CD8-positive, alpha-beta memory T cell (primary cell): ENCODE measurements around the gene RERE. TPM values are rescaled to one million over a fixed set of nuclear protein-coding genes. Genes with fewer than 3 reads are reported as not detected.

Source experiments
- CTCF ChIA-PET: fragments of 350-600 bp; sonication (Branson Sonifier 250); formaldehyde crosslinking; loops from one replicate; lab custom pipeline; 2021; ENCODE audit warnings: antibody characterized with exemption; lab: Charles Lee
- POLR2A ChIA-PET: fragments of 350-600 bp; sonication (Branson Sonifier 250); formaldehyde crosslinking; loops from one replicate; lab custom pipeline; 2021; ENCODE audit warnings: antibody characterized with exemption; lab: Charles Lee
- DNase-seq, 5 donors: peaks; one replicate each; pipeline versions ENCODE4 v3.0.0 to v3.0.0-alpha.2; 2020 to 2022; ENCODE audit warnings: mixed read lengths in 1 of 5
- H3K27ac ChIP-seq: one replicate; pipeline ENCODE4 v1.7.0; 2013; ENCODE audit warnings: low read depth, mild to moderate bottlenecking, low read length, moderate library complexity
- H3K27me3 ChIP-seq: 2 replicates; pipeline ENCODE4 v1.7.0; 2013; ENCODE audit warnings: low read length, mild to moderate bottlenecking; ENCODE audit not compliant: insufficient read depth, poor library complexity, severe bottlenecking
- H3K36me3 ChIP-seq: 2 replicates; pipeline ENCODE4 v1.7.0; 2013; ENCODE audit warnings: mild to moderate bottlenecking, low read length, moderate library complexity; ENCODE audit not compliant: insufficient read depth
- H3K4me1 ChIP-seq: 2 replicates; pipeline ENCODE4 v1.7.0; 2013; ENCODE audit warnings: mild to moderate bottlenecking, low read length, moderate library complexity; ENCODE audit not compliant: insufficient read depth
- H3K4me3 ChIP-seq: 2 replicates; pipeline ENCODE4 v1.7.0; 2013; ENCODE audit warnings: mild to moderate bottlenecking, low read length
- H3K9me3 ChIP-seq: 2 replicates; pipeline ENCODE4 v1.7.0; 2013; ENCODE audit warnings: mild to moderate bottlenecking, low read length
- H3K27ac Mint-ChIP-seq, 8 donors: one replicate each; pipeline ENCODE4 v1.8.0; 2020 to 2021; ENCODE audit warnings: mixed read lengths in 8 of 8, mild to moderate bottlenecking in 6 of 8, inconsistent platforms in 3 of 8, moderate library complexity in 3 of 8
- H3K27me3 Mint-ChIP-seq, 2 donors: one replicate each; pipeline ENCODE4 v1.8.0; 2020 to 2021; ENCODE audit warnings: mixed read lengths in 2 of 2, mild to moderate bottlenecking in 1 of 2, moderate library complexity in 1 of 2
- H3K36me3 Mint-ChIP-seq, 3 donors: one replicate each; pipeline ENCODE4 v1.8.0; 2020 to 2021; ENCODE audit warnings: mixed read lengths in 3 of 3, inconsistent platforms in 1 of 3, mild to moderate bottlenecking in 1 of 3
- H3K4me1 Mint-ChIP-seq, 3 donors: one replicate each; pipeline ENCODE4 v1.8.0; 2020 to 2021; ENCODE audit warnings: mixed read lengths in 3 of 3, inconsistent platforms in 1 of 3, mild to moderate bottlenecking in 1 of 3
- H3K4me3 Mint-ChIP-seq, 7 donors: one replicate each; pipeline ENCODE4 v1.8.0; 2020 to 2021; ENCODE audit warnings: mixed read lengths in 7 of 7, mild to moderate bottlenecking in 6 of 7, moderate library complexity in 4 of 7, inconsistent platforms in 2 of 7
- H3K9me3 Mint-ChIP-seq, 5 donors: one replicate each; pipeline ENCODE4 v1.8.0; 2020 to 2022; ENCODE audit warnings: mixed read lengths in 5 of 5, mild to moderate bottlenecking in 3 of 5, moderate library complexity in 2 of 5, inconsistent platforms in 1 of 5
- polyA plus RNA-seq: library from polyadenylated mRNA; unstranded; fragments of 300-500 nt; fragmentation: Illumina TruSeq; gene quantifications from one replicate; pipeline ENCODE4 v1.2.3, GENCODE V29; 2021
- total RNA-seq, 2 experiments: library from RNA; stranded (reverse); gene quantifications; one replicate each; pipeline ENCODE4 v1.2.3, GENCODE V29; 2021

The RERE gene
- total and polyA plus RNA-seq, 3 experiments from 2014 or later = 10.9 to 39.2 (median 37.9) TPM

DNA sequence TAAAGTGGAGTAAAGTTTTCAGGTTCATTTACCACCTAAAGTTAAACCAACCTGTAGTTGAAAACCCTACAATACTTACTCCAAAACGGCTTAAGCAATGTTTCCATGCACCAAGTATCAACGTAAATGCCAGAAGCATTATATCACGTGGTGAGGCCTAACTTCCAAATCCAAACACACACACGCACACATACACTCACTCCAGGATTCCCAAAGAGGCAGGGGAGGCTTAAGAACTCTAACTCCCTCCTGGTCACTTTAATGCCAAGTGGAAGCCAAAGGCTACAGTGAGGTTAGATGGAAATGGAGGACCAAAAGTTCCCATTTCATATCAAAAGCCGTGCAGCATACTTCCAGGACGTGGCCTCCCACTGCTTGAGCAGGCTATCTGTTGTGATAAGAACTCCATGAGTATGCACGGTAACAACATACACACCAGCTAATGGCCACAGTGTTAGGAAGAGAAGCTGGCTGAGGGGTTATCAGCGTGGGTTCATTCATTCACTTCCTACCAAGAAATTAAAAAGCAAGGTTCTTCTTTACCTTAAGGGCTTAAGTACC lies 275.4 kb downstream of the RERE start:
- Mint-ChIP-seq H3K36me3 (peaks cover 7 to 27% (median 18%) of the 10 kb centered on the region in 3 donors), H3K4me1 (peaks cover 13 to 23% (median 20%) of the 10 kb centered on the region in 3 donors), H3K27me3 (no peaks in the 10 kb centered on the region), H3K9me3 (peaks cover 0 to 6% (median 0%) of the 10 kb centered on the region in 5 donors), H3K27ac (no peak overlapping the region), H3K4me3 (no peak overlapping the region)
- peak overlapping the region; percentile 21 for H3K27ac ChIP-seq
- CTCF ChIA-PET = no interaction called here
- H3K36me3 ChIP-seq = no peaks in the 10 kb centered on the region
- H3K4me3 ChIP-seq = no peak overlapping the region
- no peak for DNase-seq
- POLR2A ChIA-PET = no interaction called here
- H3K4me1 ChIP-seq = no peaks in the 10 kb centered on the region
- H3K27me3 ChIP-seq = no peaks in the 10 kb centered on the region
- no peaks in the 10 kb centered on the region for H3K9me3 ChIP-seq

GRCh38 chr1:8540971-8541370 lies 276.5 kb downstream of the RERE start:
- H3K27me3 Mint-ChIP-seq = no peaks in the 10 kb centered on the region
- Histone ChIP-seq H3K4me1 (no peaks in the 10 kb centered on the region), H3K36me3 (no peaks in the 10 kb centered on the region), H3K4me3 (no peak overlapping the region), H3K27me3 (no peaks in the 10 kb centered on the region), H3K27ac (no peak overlapping the region), H3K9me3 (no peaks in the 10 kb centered on the region)
- H3K4me3 Mint-ChIP-seq = no peak overlapping the region
- ChIA-PET POLR2A (no interaction called here), CTCF (no interaction called here)
- H3K36me3 Mint-ChIP-seq = peaks cover 7 to 28% (median 18%) of the 10 kb centered on the region in 3 donors
- H3K27ac Mint-ChIP-seq = no peak overlapping the region
- peaks cover 13 to 23% (median 20%) of the 10 kb centered on the region in 3 donors for H3K4me1 Mint-ChIP-seq
- H3K9me3 Mint-ChIP-seq = peaks cover 0 to 6% (median 0%) of the 10 kb centered on the region in 5 donors
- no peak for DNase-seq

DNA sequence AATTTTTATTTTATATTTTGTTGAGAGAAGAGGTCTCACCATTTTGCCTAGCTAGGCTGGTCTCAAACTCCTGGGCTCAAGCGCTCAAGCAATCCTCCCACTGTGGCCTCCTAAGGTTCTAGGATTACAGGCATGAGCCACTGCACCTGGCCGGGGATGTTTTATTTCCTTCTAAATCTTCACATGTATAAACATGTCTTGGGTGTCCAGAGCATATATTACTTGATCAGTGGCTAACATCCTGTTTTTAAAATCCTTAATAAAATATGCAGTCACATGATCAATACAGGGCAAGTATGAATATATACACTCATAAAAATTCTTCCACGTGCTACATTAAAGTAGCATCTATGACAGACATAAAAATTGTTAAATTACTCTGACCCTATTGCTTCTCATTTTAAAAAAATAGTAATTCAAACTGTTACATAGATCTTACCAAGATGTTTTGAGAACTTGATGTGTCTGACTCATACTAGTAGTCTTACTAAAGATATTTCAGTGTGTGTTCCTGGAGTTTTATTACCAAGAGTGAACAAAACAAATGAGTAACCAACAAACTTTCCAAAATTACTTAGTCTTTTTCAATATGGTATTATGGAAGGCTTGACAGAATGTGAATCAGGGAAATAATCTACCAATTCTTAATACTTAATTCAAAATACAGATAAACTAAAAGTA lies 277.0 kb downstream of the RERE start:
- Histone ChIP-seq H3K27ac (no peak overlapping the region), H3K36me3 (no peaks in the 10 kb centered on the region), H3K27me3 (no peaks in the 10 kb centered on the region), H3K4me1 (no peaks in the 10 kb centered on the region), H3K4me3 (no peak overlapping the region), H3K9me3 (no peaks in the 10 kb centered on the region)
- H3K36me3 Mint-ChIP-seq = peaks cover 8 to 28% (median 18%) of the 10 kb centered on the region in 3 donors
- peaks cover 0 to 6% (median 0%) of the 10 kb centered on the region in 5 donors for H3K9me3 Mint-ChIP-seq
- H3K4me1 Mint-ChIP-seq = peaks cover 13 to 22% (median 20%) of the 10 kb centered on the region in 3 donors
- POLR2A ChIA-PET = no interaction called here
- H3K4me3 Mint-ChIP-seq = no peak overlapping the region
- CTCF ChIA-PET = no interaction called here
- no peaks in the 10 kb centered on the region for H3K27me3 Mint-ChIP-seq
- no peak for DNase-seq
- no peak overlapping the region for H3K27ac Mint-ChIP-seq

DNA sequence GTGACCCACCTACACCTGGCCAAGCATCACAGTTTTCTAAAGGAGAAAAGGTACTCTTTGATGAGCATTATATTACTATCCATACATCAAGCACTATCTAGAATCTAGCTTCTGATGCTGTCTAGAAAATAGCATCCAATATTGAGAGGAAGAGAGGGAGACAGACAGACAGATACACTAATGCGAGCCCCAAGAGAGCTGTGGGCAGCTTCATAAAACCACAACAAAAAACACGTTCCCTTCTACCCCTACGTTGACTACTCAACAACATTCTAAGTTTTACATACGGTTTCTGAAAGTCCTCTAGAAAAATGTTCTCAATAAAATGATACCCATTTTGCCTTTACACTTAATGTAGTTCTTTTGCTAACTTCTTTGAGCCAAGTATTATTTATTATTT lies 277.8 kb downstream of the RERE start:
- Histone ChIP-seq H3K27ac (no peak overlapping the region), H3K36me3 (no peaks in the 10 kb centered on the region), H3K9me3 (no peaks in the 10 kb centered on the region), H3K4me3 (no peak overlapping the region), H3K4me1 (no peaks in the 10 kb centered on the region), H3K27me3 (no peaks in the 10 kb centered on the region)
- peaks cover 4 to 21% (median 11%) of the 10 kb centered on the region in 3 donors for H3K36me3 Mint-ChIP-seq
- peaks cover 0 to 4% (median 0%) of the 10 kb centered on the region in 5 donors for H3K9me3 Mint-ChIP-seq
- ChIA-PET CTCF (no interaction called here), POLR2A (no interaction called here)
- peaks cover 6 to 15% (median 13%) of the 10 kb centered on the region in 3 donors for H3K4me1 Mint-ChIP-seq
- no peak overlapping the region for H3K4me3 Mint-ChIP-seq
- no peaks in the 10 kb centered on the region for H3K27me3 Mint-ChIP-seq
- peak overlapping the region in 1 of 8 donors; percentile 54 for H3K27ac Mint-ChIP-seq
- DNase-seq = no peak

DNA sequence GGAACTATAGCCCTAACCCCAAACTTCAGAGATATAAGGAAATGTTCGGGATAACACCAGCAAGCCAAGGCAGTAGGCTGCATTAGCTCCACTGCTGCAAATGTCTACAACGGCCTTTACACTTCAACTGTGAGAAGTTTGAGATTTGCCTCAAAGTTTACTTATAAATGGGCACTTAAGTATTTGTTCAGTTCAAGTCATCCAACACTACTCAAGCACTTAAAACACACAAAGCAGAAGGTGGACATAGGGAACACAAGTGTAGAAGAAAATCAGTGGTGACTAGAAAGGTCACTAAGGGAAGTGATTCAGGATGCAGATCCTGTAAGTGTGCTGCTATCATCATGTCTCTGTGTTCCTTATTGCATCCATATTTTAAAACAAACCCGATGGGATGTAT lies 278.9 kb downstream of the RERE start:
- H3K27ac Mint-ChIP-seq = no peak overlapping the region
- Histone ChIP-seq H3K27me3 (no peaks in the 10 kb centered on the region), H3K4me1 (peaks cover 7% of the 10 kb centered on the region), H3K27ac (no peak overlapping the region), H3K36me3 (no peaks in the 10 kb centered on the region), H3K9me3 (no peaks in the 10 kb centered on the region), H3K4me3 (no peak overlapping the region)
- no peak overlapping the region for H3K4me3 Mint-ChIP-seq
- DNase-seq = no peak
- H3K36me3 Mint-ChIP-seq = peaks cover 0 to 15% (median 4%) of the 10 kb centered on the region in 3 donors
- H3K9me3 Mint-ChIP-seq = no peaks in the 10 kb centered on the region
- POLR2A ChIA-PET = no interaction called here
- no peaks in the 10 kb centered on the region for H3K27me3 Mint-ChIP-seq
- CTCF ChIA-PET = no interaction called here
- H3K4me1 Mint-ChIP-seq = peaks cover 6 to 13% (median 11%) of the 10 kb centered on the region in 3 donors

GRCh38 chr1:8537991-8538390 lies 279.4 kb downstream of the RERE start:
- Histone ChIP-seq H3K4me1 (peaks cover 11% of the 10 kb centered on the region), H3K27me3 (no peaks in the 10 kb centered on the region), H3K4me3 (no peak overlapping the region), H3K36me3 (no peaks in the 10 kb centered on the region), H3K27ac (no peak overlapping the region), H3K9me3 (no peaks in the 10 kb centered on the region)
- H3K4me3 Mint-ChIP-seq = no peak overlapping the region
- POLR2A ChIA-PET = no interaction called here
- no peak overlapping the region for H3K27ac Mint-ChIP-seq
- no peaks in the 10 kb centered on the region for H3K9me3 Mint-ChIP-seq
- CTCF ChIA-PET = no interaction called here
- peaks cover 8 to 18% (median 16%) of the 10 kb centered on the region in 3 donors for H3K4me1 Mint-ChIP-seq
- no peak for DNase-seq
- peaks cover 0 to 15% (median 4%) of the 10 kb centered on the region in 3 donors for H3K36me3 Mint-ChIP-seq
- no peaks in the 10 kb centered on the region for H3K27me3 Mint-ChIP-seq

GRCh38 chr1:8536515-8536914 lies 280.9 kb downstream of the RERE start:
- Histone ChIP-seq H3K4me3 (no peak overlapping the region), H3K27me3 (no peaks in the 10 kb centered on the region), H3K4me1 (peaks cover 15% of the 10 kb centered on the region), H3K36me3 (no peaks in the 10 kb centered on the region), H3K9me3 (no peaks in the 10 kb centered on the region), H3K27ac (no peak overlapping the region)
- Mint-ChIP-seq H3K4me1 (peaks cover 8 to 19% (median 18%) of the 10 kb centered on the region in 3 donors), H3K9me3 (no peaks in the 10 kb centered on the region), H3K27me3 (no peaks in the 10 kb centered on the region), H3K36me3 (peaks cover 0 to 15% (median 4%) of the 10 kb centered on the region in 3 donors), H3K4me3 (no peak overlapping the region), H3K27ac (peak overlapping the region in 2 of 8 donors; percentile 14 to 86)
- ChIA-PET POLR2A (no interaction called here), CTCF (no interaction called here)
- no peak for DNase-seq

DNA sequence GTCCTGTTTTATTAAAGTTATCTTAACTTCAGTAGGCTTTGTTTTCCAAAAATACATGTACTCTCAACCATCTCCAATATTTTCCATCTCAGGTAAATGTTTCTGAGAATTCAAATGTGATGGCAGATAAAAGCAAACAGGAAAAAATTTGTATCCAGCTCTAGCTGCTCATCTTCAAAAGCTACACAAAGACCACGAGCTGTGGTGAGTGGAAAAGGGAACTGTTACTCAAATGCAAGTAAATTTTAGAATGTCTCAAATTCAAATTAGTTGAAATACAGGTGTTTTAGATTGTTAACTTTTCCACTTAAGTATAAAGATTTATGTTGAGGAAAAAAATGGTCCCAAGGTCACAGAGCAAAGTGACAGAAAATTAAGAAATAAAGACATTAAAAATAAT lies 283.5 kb downstream of the RERE start:
- Mint-ChIP-seq H3K4me1 (peaks cover 2 to 7% (median 7%) of the 10 kb centered on the region in 3 donors), H3K9me3 (no peaks in the 10 kb centered on the region), H3K27me3 (peaks cover 0 to 1% of the 10 kb centered on the region in 2 donors), H3K36me3 (peaks cover 0 to 3% (median 2%) of the 10 kb centered on the region in 3 donors), H3K27ac (no peak overlapping the region), H3K4me3 (no peak overlapping the region)
- Histone ChIP-seq H3K4me1 (peaks cover 15% of the 10 kb centered on the region), H3K27ac (no peak overlapping the region), H3K27me3 (no peaks in the 10 kb centered on the region), H3K9me3 (no peaks in the 10 kb centered on the region), H3K4me3 (no peak overlapping the region), H3K36me3 (no peaks in the 10 kb centered on the region)
- DNase-seq = no peak
- ChIA-PET CTCF (no interaction called here), POLR2A (no interaction called here)
